NCI-H187 treated with DMSO at 0.1 percent for 48 hours (cell line): ENCODE data around the gene EXOC2.
"Not testable (repeated sequence)": the region's sequence is repeated elsewhere in the genome, so short reads cannot be mapped to it uniquely, and the experiment has no call there.

Experiments
- DNase-seq: peaks from one replicate; lab custom pipeline; 2025; lab: John Stamatoyannopoulos, UW

EXOC2 gene

DNA sequence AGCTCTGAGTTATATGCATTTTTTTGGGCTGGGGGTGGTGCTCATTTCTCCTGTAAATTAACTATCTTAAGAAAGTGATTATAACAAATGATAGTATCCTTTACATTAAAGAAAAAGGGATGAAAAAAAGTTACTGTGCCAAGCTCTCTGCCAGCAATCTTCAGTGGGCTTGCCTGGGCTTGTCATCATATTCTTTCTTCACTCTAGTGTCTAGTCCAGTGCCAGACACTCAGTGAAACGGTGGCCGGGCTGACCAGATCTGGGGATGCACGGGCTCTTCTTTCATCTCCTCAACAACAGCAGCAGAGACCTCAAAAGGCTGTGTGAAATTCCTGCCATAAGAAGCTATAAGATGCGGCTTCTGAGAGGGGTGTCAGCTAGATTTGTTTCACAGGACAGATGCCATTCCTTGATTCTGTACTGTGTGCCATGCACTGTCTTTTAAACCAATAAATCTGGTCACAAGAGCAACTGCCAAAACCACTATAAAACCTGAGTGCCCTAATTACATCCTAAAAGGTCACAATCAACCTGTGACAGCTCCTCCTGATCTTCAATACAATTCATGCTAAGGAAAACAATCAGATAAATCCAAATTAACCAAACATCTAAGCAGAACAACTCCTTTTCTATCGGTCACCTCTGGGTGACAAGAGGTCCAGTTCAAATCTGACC lies 12.1 kb downstream of the EXOC2 start:
- DNase-seq = no peak

DNA sequence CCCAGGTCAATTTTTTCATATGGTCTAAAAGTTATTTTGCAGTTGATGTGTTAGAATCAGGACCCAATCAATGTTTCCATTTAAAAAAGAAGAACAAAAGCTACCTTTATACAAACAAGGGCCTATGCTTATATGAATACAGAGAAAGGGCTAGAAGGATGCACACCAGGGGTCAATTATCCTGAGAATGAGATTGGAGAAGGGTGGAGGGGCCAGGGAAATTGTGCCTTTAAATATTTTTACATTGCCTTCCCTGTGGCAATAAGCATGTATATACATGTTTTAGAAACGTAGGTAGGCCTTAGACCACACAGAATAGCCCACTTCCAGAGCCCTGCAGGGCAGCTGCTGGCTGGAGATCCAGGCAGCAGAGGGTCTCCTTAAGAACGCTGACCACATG lies 12.7 kb downstream of the EXOC2 start:
- DNase-seq = no peak

DNA sequence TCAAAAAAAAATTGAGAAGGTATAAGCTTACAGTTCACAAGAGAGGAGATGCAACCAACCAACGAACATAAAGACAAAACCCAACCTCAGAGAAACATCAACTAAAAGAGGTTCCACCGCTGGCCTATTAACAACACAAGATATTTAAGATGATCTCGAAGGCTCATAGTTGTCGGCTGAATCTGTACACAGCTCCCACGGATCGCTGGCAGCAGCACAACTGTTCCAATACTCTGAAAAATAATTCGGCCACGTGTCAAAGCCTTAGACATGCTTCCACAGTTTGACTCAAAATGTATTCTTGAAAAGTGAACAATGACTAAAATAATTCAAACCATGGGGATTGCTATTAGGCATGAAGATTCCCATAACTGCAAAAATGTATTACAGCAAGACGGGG lies 13.7 kb downstream of the EXOC2 start:
- DNase-seq = no peak

DNA sequence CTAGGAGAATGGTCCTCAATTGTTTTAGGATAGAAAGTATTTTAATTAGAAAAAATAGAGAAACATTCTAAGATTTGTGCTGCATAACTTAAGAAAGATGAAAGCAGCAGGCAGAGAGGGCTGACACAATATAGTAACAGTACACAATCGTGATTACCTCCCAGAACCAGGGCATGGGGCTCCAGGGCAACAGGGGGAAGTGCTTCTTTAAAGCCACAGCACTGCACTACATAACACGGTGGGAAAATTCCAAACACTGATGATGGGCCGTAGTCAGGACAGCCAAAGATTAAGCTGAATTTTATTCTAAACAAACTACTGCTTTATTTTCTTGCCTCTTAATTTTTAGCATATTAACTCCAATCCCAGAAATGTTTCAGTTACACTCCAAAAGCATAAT lies 14.4 kb downstream of the EXOC2 start:
- no peak for DNase-seq

DNA sequence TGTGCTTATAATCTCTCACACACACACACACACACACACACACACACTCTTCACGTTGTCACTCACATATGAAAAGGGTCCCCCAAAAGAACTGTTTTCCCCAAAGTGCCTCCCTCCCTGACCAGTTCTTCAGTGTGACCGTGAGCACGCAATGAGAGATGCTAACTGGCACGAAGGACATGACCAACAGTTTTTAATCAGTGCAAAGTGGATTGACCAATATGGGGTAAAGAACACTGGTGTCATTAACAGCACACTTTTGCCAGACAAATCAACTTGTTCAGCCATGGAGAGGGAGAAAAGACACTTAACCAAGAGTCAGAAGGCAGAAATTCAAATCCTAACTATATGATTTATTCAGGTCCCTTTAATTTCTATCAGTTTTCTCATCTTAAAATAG lies 15.0 kb downstream of the EXOC2 start:
- no peak for DNase-seq

DNA sequence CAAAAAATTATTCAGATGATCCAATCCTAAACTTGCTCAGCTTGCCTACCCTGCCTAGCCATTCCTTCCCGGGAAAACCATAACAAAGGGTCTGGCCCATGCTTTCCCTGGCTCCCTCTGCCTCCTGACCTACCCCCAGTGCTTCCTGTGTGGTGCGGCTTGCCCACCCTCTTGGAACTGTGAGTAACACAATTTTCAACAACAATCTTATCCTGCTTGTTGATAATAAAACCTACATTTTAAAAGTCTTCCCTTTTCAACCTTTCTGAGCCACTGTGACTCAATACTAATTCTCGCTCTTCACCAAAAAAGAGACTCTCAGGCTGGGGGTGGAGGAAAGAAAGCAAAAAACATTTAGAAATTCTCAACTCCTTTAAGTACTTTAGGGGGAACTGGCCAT lies 18.0 kb downstream of the EXOC2 start:
- no peak for DNase-seq

DNA sequence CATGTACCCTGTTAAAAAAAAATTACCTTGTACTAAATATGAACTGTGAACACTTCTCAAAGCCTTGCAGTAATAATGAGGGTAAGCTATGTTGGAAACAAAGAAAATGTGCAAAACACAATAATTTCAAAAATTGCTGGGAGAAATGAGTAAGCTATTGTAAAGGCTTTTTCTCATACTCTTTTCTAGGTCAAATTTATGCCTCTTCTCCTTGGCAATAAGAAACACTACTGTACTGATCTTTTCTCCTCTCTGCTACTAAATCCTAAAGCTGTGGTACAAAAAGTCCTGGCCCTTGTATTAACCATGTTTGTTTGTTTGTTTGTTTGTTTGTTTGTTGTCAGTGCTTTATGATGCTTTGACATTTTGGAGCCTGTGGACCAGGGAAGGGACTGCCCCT lies 18.5 kb downstream of the EXOC2 start:
- no peak for DNase-seq

DNA sequence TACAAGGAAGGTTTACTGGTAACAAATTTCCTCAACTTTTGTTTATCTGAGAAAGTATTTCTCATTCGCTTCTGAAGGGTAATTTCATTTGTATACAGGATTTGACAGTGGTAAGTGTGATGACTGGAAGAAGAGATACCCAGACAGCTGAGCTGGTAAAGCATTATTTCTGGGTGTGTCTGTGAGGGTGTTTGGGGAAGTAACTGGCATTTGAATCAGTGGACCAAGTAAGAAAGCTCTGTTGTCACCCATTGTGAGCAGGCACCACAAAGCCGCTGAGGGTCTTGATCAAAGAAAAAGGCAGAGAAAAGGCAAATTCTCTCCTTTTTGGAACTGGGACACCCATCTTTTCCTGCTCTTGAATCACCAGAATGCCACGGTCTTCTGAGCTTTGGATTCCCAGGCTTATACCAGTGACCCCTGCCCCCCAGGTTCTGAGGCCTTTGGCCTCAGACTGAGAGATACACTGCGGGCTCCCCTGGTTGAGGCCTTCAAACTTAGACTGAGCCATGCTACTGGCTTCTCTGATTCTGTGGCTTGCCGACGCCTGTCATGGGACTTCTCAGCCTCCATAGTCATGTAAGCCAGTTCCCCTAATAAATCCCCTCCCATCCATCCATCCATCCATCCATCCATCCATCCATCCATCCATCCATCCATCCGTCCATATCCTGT lies 25.5 kb downstream of the EXOC2 start:
- DNase-seq = no peak

DNA sequence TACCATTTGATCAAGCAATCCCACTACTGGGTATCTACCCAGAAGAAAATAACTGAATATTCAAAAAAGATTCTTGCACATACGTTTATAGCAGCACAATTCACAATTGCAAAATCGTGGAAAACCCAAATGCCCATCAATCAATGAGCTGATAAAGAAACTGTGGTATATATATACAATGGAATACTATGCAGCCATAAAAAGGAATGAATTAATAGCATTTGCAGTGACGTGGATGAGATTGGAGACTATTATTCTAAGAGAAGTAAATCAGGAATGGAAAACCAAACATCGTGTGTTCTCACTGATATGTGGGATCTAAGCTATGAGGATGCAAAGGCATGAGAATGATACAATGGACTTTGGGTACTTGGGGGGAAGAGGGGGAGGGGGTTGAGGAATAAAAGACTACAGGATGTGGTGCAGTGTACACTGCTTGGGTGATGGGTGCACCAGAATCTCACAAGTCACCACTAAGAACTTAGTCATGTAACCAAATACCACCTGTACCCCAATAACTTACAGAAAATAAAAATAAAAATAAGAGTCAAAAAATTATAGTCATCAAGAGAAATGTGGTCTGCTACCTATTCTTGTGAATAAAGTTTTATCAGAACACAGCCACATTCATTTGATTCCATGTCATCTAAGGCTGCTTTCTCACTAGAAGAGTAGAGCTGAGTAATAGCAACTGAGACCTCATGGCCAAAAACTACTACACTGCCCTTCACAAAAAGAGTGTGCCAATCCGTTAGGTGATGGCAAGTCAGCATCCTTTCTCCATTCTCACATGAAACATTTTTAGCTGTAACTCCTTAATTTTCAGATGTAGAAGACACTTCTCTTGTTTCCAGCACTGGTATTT lies 27.3 kb downstream of the EXOC2 start:
- DNase-seq = no peak

DNA sequence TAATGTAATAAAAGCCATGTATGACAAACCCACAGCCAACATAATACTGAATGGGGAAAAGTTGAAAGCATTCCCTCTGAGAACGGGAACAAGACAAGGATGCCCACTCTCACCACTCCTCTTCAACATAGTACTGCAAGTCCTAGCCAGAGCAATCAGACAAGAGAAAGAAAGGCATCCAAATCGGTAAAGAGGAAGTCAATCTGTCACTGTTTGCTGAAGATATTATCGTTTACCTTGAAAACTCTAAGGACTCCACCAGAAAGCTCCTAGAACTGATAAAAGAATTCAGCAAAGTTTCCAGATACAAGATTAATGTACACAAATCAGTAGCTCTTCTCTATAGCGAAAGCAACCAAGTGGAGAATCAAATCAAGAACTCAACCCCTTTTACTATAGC lies 29.2 kb downstream of the EXOC2 start:
- DNase-seq = not testable (repeated sequence)

DNA sequence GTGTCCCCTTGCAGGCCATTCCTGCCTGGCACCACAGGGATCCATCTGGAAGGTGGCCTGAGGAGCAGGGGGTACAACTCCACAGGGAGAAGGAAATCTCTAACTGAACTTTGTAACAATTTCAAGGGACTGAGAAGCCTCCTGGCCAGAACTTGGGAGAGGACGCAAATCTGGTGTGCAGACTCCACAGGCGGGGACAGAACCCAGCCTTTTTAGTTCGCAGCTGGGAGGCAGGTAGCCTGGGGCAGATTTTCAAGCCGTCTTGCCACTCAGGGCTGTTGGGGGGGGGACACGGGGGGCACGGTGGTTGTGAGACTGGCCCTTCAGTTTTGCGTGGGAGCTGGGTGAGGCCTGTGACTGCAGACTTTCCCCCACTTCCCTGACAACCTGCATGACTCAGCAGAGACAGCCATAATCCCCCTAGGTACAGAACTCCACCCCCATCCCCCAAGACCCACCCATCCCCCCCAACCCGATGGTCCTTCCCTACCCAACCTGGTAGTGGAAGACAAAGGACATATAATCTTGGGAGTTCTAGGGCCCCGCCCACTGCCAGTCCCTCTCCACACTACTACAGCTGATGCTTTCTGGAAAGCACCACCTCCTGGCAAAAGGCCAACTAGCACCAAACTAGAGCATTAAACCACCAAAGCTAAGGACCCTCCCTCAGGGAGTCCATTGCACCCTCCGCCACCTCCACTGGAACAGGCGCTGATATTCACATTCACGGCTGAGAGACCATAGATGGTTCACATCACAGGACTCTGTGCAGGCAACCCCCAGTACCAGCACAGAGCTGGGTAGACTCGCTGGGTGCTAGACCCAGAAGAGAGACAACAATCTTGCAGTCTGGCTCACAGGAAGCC lies 33.0 kb downstream of the EXOC2 start:
- DNase-seq = no peak

DNA sequence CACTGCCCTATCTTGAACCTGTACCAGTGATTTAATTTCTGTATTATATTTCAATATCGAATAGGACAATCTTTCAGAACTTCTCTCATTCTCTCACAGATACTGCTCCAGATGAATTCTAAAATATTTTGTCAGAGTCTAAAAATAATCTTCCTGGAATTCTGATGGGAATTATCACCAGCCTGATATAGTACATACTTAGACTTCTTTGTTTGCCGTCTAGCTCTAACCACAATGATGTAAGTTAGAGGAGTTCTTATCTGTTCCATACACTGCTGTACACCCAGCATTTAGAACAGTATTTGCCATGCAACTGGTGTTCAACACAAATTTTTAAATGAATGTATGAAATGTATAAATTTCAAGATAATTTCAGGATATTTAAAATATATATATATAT lies 34.7 kb downstream of the EXOC2 start:
- DNase-seq = no peak

DNA sequence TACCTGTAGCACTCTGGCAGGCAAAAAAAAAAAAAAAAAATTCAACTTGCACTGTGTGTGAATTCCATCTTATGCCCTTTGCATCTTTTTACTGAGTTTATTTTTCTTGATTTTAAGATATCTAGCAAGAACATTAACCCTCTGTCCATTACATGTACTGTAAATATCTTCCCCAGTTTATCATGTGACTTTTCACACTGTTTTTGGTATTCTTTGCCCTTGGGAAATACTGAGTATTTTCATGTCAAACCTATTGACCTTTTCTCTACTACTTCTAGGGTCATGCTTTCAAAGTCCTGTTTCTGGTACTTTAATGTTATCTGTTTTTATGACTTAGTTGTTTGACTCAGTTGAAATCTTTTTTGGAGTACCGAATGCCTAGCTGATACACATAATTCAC lies 35.2 kb downstream of the EXOC2 start:
- no peak for DNase-seq

DNA sequence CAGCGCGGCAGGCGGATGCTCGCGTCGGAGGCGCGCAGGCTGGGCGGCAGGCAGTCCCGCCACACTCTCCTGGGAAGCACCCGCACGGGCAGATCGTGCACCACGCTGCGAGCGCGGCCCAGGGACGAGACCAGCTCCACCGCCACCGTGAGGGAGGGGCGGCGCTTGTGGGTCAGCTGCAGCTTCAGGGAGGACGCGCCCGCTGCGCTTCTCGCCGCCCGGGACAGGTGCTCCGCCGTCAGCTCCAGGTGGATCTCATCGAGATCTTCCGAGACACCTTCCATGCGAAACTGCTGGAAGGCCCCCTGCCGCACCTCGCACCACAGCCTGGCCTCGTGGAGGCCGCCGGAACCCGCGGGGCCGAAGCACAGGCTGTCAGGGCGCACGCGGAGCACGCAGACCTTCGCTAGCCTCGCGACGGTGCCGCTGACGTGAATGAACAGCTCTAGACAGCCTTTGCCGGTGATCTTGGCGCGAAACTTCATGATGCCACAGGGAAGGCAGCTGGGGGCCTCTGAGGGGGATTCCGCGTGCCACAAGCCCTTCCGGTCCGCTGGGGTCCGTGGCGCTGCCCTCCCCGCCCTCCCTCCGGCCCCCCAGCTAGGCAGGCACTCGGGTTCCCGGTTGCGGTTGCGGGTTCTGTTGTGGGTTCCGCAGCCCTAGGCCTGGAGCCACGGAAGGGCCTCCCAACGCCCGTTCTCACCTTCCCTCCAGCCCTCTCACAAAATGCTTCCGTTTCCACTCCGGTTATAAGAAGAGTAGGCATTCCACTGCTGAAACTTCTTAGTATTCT lies 36.3 kb downstream of the EXOC2 start, which contains the start of gene HUS1B:
Gene HUS1B (minus strand): TSS at position 641 of the 793 bp plus-strand sequence. CDS start 156 bp downstream, at position 485.
- DNase-seq = no peak

DNA sequence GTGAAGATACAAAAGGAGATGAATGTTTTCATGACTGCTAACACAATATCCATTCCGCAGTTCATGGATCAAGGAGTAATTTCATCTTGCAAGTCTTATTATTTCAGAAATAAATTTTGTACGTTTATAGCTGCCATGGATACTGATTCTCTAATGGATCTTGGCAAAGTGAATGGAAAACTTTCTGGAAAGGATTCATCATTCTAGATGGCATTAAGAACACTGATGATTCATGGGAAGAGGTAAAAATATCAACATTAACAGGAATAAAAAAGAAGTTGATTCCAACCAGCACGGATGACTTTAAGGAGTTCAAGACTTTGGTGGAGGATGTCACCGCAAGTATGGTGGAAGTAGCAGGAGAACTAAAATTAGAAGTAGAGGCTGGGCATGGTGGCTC lies 38.8 kb downstream of the EXOC2 start:
- DNase-seq = no peak

DNA sequence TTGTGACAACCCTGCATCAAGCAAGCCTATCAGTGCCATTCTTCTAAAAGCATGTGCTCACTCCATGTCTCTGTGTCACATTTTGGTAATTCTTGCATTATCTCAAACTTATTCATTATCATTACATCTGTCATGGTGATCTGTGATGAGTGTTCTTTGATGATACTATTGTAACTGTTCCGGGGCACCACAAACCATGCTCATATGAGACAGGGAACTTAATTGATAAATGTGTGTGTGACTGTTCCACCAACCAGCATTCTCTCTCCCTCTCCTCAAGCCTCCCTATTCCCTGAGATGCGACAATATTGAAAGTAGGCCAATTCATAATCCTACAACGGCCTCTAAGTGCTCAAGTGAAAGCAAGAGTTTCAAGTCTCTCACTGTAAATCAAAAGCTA lies 40.1 kb downstream of the EXOC2 start:
- no peak for DNase-seq

DNA sequence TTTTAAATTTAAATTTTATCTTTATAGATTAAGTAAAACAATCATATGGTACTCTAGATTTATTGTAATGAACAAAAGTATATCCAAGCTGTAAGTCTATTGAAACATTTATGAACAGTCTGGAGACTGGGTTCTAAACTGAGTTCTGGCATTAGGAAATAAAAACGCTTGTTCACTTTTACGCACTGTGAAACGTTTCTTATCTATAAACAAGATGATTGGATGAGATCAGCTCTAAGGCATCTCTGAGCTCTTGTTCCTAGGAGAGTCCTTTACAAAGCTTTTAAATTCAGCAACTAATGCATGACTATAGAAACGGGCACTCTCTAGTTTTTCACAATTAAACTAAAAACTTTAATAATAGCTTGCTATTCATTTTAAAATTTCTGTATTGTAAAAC lies 42.8 kb downstream of the EXOC2 start:
- no peak for DNase-seq

DNA sequence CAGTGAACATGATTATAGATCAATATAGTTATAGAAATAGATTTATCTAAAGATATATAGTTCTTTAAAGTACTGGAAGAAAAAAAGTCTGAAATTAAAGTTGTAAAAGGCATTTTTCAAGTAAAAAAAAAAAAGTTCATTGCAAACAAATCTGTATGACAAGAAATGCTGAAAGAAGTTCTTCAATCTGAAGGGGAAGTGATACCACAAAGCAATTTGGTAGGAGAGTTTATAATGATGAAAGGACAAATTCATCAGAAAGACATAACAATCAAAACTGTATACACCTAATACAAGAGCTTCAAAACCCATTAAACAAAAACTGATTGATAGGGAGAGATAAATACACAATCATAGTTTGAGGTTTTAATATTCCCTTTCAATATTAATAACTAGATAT lies 50.1 kb downstream of the EXOC2 start:
- no peak for DNase-seq

DNA sequence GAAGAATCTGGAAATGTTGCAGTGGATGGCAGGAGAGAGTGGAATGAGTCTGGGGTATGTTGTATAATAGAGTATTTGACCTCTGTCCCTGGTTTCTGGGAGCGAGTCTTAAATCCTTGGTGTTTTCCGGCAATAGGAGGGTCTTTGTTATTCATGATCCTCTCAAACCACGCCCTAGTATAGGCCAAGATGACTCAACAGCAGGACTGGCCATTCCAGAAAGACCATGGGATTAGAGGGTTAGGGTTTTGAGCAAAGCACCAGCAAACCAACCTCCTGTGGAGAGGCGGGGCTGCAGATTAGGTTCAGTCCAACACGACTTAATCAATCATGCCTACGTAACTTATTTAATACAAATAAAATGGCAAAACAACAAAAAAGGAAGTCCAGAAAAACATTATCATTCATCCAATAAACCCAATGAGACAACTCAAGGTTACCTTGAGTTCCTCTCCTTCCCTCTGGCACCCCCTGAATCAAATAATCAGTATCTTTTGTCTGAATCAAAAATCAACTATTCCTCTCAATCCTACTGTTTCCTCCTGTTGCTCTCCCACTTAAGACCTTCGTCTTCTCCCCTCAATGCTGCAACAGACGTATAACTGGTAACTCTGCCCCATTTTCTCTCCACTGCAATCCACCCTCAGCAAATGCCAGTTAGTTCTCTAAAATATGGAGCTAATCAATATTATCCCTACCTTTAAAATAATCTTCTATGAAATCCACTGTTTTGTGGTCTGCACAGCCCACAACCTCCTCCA lies 51.5 kb downstream of the EXOC2 start:
- no peak for DNase-seq

DNA sequence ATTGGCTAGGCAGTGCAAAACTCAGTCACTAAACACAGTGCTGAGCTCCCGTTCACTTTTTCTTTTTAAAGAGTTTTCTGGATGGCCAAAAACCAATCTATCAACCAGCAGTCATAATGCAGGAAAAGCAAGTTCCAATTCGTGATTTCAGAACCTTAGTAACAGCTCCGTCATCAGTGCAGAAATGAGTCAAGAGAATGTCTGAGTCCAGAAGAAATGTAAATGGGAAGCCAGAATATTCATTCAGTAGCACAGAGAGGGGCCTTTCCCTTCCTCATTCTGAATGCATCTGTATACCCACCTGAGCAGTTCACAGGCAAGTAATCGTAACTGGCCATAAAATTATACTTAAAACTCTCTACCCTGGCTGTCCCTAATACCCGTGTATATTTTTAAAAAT lies 56.5 kb downstream of the EXOC2 start:
- no peak for DNase-seq
